Activated T-helper 1 cell treated with anti-CD3 and anti-CD28 coated beads, Interleukin-12 subunit alpha, Interleukin-12 subunit beta, Interleukin-2, Interleukin-4 antibody, amounts not matched to agents 30 ng/mL and 10 ng/mL and 1 ng/mL, durations not matched to agents 14 hours and 24 hours and 36 hours (primary cell): ENCODE data around the gene ZNF683. TPM values are rescaled to one million over a fixed set of nuclear protein-coding genes. Genes with fewer than 3 reads are reported as not detected.
A peak's percentile ranks its signal among the peaks of the same experiment; 100 is the strongest.
"Not testable (repeated sequence)": the region's sequence is repeated elsewhere in the genome, so short reads cannot be mapped to it uniquely, and the experiment has no call there.

ENCODE experiments used
- DNase-seq: peaks from one replicate; pipeline ENCODE4 v3.0.0; 2021; ENCODE audit warnings: low spot score
- H3K27ac Mint-ChIP-seq: one replicate; pipeline ENCODE4 v1.8.0; 2021; ENCODE audit warnings: mild to moderate bottlenecking, mixed read lengths
- H3K27me3 Mint-ChIP-seq: one replicate; pipeline ENCODE4 v1.8.0; 2022; ENCODE audit warnings: mild to moderate bottlenecking, moderate library complexity, mixed read lengths; ENCODE audit not compliant: insufficient read depth
- H3K36me3 Mint-ChIP-seq: one replicate; pipeline ENCODE4 v1.8.0; 2021; ENCODE audit warnings: low read depth, mixed read lengths
- H3K4me1 Mint-ChIP-seq: one replicate; pipeline ENCODE4 v1.8.0; 2021; ENCODE audit warnings: low read depth, mixed read lengths
- H3K4me3 Mint-ChIP-seq: one replicate; pipeline ENCODE4 v1.8.0; 2021; ENCODE audit warnings: mild to moderate bottlenecking, moderate library complexity, mixed read lengths
- H3K9me3 Mint-ChIP-seq: one replicate; pipeline ENCODE4 v1.8.0; 2021; ENCODE audit warnings: mixed read lengths
- intact Hi-C: fragments of 100-400 bp; cut with micrococcal nuclease; formaldehyde crosslinking; loops from one replicate; pipeline ENCODE4 v1.15.1; 2024
- total RNA-seq: library from RNA; stranded (reverse); gene quantifications from 2 replicates; pipeline ENCODE4 v1.2.3, GENCODE V29; 2022

The ZNF683 gene
- total RNA-seq, 1 donor from 2014 or later = not detected

GRCh38 chr1:26375081-26375480, 2.5 kb upstream of the ZNF683 start:
- Mint-ChIP-seq H3K4me1 (peaks cover 85% of the 10 kb centered on the region), H3K36me3 (peaks cover 12% of the 10 kb centered on the region), H3K27ac (peak overlapping the region; percentile 71), H3K9me3 (peaks cover 15% of the 10 kb centered on the region), H3K27me3 (no peaks in the 10 kb centered on the region), H3K4me3 (peak overlapping the region; percentile 13)
- no peak for DNase-seq
- intact Hi-C loops = loop anchor here (5.0 kb wide), 1 partner anchor 167 kb away; no protein-coding TSS in a partner anchor

- intact Hi-C loops, DNase-seq, H3K27me3 Mint-ChIP-seq: not testable (repeated sequence)
- Mint-ChIP-seq H3K4me1 (peaks cover 80% of the 10 kb centered on the region), H3K36me3 (peaks cover 13% of the 10 kb centered on the region), H3K9me3 (peaks cover 15% of the 10 kb centered on the region), H3K4me3 (peak overlapping the region; percentile 38), H3K27ac (peak overlapping the region; percentile 71)
Measured at GRCh38 chr1:26374361-26374760, 1.8 kb upstream of the ZNF683 start.

GRCh38 chr1:26373789-26374188, 1.2 kb upstream of the ZNF683 start:
- H3K27ac Mint-ChIP-seq = peak overlapping the region; percentile 41
- no peaks in the 10 kb centered on the region for H3K27me3 Mint-ChIP-seq
- intact Hi-C loops = no loop called here
- DNase-seq = no peak
- peaks cover 77% of the 10 kb centered on the region for H3K4me1 Mint-ChIP-seq
- peaks cover 13% of the 10 kb centered on the region for H3K36me3 Mint-ChIP-seq
- peaks cover 15% of the 10 kb centered on the region for H3K9me3 Mint-ChIP-seq
- peak overlapping the region; percentile 19 for H3K4me3 Mint-ChIP-seq

- Mint-ChIP-seq H3K4me1 (peaks cover 72% of the 10 kb centered on the region), H3K27ac (peak overlapping the region; percentile 41), H3K36me3 (peaks cover 13% of the 10 kb centered on the region), H3K27me3 (peaks cover 2% of the 10 kb centered on the region), H3K4me3 (peak overlapping the region; percentile 19), H3K9me3 (peaks cover 15% of the 10 kb centered on the region)
- peak; percentile 40 for DNase-seq
- intact Hi-C loops = no loop called here
Measured at GRCh38 chr1:26373281-26373680, 731 bp upstream of the ZNF683 start.

- Mint-ChIP-seq H3K36me3 (peaks cover 13% of the 10 kb centered on the region), H3K9me3 (peaks cover 15% of the 10 kb centered on the region), H3K4me3 (no peak overlapping the region), H3K27me3 (peaks cover 2% of the 10 kb centered on the region), H3K4me1 (peaks cover 60% of the 10 kb centered on the region), H3K27ac (no peak overlapping the region)
- no peak for DNase-seq
- intact Hi-C loops = no loop called here
Measured at GRCh38 chr1:26372039-26372438, 511 bp downstream of the ZNF683 start.

- intact Hi-C loops = no loop called here
- Mint-ChIP-seq H3K36me3 (peaks cover 13% of the 10 kb centered on the region), H3K27me3 (peaks cover 11% of the 10 kb centered on the region), H3K4me1 (peaks cover 47% of the 10 kb centered on the region), H3K4me3 (peak overlapping the region; percentile 15), H3K9me3 (peaks cover 9% of the 10 kb centered on the region), H3K27ac (peak overlapping the region; percentile 34)
- DNase-seq = no peak
Measured at GRCh38 chr1:26370591-26371382, 1.8 kb downstream of the ZNF683 start.

GRCh38 chr1:26368486-26368885, 4.1 kb downstream of the ZNF683 start:
- DNase-seq = no peak
- Mint-ChIP-seq H3K36me3 (peaks cover 13% of the 10 kb centered on the region), H3K27ac (no peak overlapping the region), H3K4me1 (peaks cover 36% of the 10 kb centered on the region), H3K9me3 (peaks cover 9% of the 10 kb centered on the region), H3K4me3 (no peak overlapping the region), H3K27me3 (peaks cover 19% of the 10 kb centered on the region)
- intact Hi-C loops = no loop called here

- H3K4me3 Mint-ChIP-seq = no peak overlapping the region
- H3K27me3 Mint-ChIP-seq = peaks cover 21% of the 10 kb centered on the region
- H3K27ac Mint-ChIP-seq = no peak overlapping the region
- H3K36me3 Mint-ChIP-seq = peaks cover 13% of the 10 kb centered on the region
- peaks cover 37% of the 10 kb centered on the region for H3K4me1 Mint-ChIP-seq
- intact Hi-C loops = no loop called here
- peaks cover 9% of the 10 kb centered on the region for H3K9me3 Mint-ChIP-seq
- DNase-seq = no peak
Measured at GRCh38 chr1:26368006-26368405, 4.5 kb downstream of the ZNF683 start.

GRCh38 chr1:26367441-26367840, 5.1 kb downstream of the ZNF683 start:
- Mint-ChIP-seq H3K4me3 (no peak overlapping the region), H3K27ac (no peak overlapping the region)

GRCh38 chr1:26364956-26365355, 7.6 kb downstream of the ZNF683 start:
- Mint-ChIP-seq H3K4me1 (peaks cover 34% of the 10 kb centered on the region), H3K4me3 (no peak overlapping the region), H3K27ac (no peak overlapping the region), H3K36me3 (peaks cover 3% of the 10 kb centered on the region), H3K27me3 (peaks cover 36% of the 10 kb centered on the region), H3K9me3 (no peaks in the 10 kb centered on the region)
- intact Hi-C loops = loop anchor here (2.0 kb wide), 1 partner anchor 26 kb away; no protein-coding TSS in a partner anchor
- DNase-seq = no peak

More at GRCh38 chr1:26367441-26367840, 5.1 kb downstream of the ZNF683 start:
- Mint-ChIP-seq H3K36me3 (peaks cover 10% of the 10 kb centered on the region), H3K4me1 (peaks cover 37% of the 10 kb centered on the region), H3K27me3 (peaks cover 21% of the 10 kb centered on the region), H3K9me3 (peaks cover 9% of the 10 kb centered on the region)
- intact Hi-C loops = no loop called here
- DNase-seq = no peak

GRCh38 chr1:26363549-26364448, 8.8 kb downstream of the ZNF683 start:
- peak; percentile 74 for DNase-seq
- Mint-ChIP-seq H3K9me3 (no peaks in the 10 kb centered on the region), H3K4me3 (no peak overlapping the region), H3K27me3 (peaks cover 39% of the 10 kb centered on the region), H3K27ac (no peak overlapping the region), H3K4me1 (peaks cover 46% of the 10 kb centered on the region), H3K36me3 (peaks cover 1% of the 10 kb centered on the region)
- intact Hi-C loops = loop anchor here (2.0 kb wide), 3 partner anchors 27 to 79 kb away; no protein-coding TSS in a partner anchor

GRCh38 chr1:26362331-26362730, 10.2 kb downstream of the ZNF683 start:
- H3K4me1 Mint-ChIP-seq = peaks cover 57% of the 10 kb centered on the region
- peaks cover 1% of the 10 kb centered on the region for H3K36me3 Mint-ChIP-seq
- H3K27me3 Mint-ChIP-seq = peaks cover 37% of the 10 kb centered on the region
- peak overlapping the region; percentile 34 for H3K4me3 Mint-ChIP-seq
- no peak for DNase-seq
- no peak overlapping the region for H3K27ac Mint-ChIP-seq
- no peaks in the 10 kb centered on the region for H3K9me3 Mint-ChIP-seq
- intact Hi-C loops = loop anchor here (2.0 kb wide), 2 partner anchors 54 to 78 kb away; no protein-coding TSS in a partner anchor
